Natural killer cell (primary cell): ENCODE data around the gene ENHO. TPM values are rescaled to one million over a fixed set of nuclear protein-coding genes. Genes with fewer than 3 reads are reported as not detected.

Experiments used
- ATAC-seq, 3 donors: fragments of 150-1000 bp in 2 of 3; fragments of 200-7000 bp in 1 of 3; cut with Tn5 transposase; 1 replicate in 1 of 3; 2 replicates in 2 of 3; pipeline ENCODE4 v1.10.0; 2021; ENCODE audit warnings: mild to moderate bottlenecking in 2 of 3, moderate library complexity in 2 of 3
- DNase-seq, 2 donors: peaks; one replicate each; pipeline versions ENCODE4 v3.0.0 to v3.0.0-alpha.2; 2013 to 2021; ENCODE audit warnings: mixed read lengths in 1 of 2
- H3K27ac ChIP-seq: one replicate; pipeline ENCODE4 v1.5.1; 2013; ENCODE audit warnings: mild to moderate bottlenecking, low read length
- H3K27me3 ChIP-seq: one replicate; pipeline ENCODE4 v1.6.1; 2013; ENCODE audit warnings: low read length; ENCODE audit not compliant: control insufficient read depth, insufficient read depth
- H3K36me3 ChIP-seq: one replicate; pipeline ENCODE4 v1.6.1; 2013; ENCODE audit warnings: low read length; ENCODE audit not compliant: control insufficient read depth, insufficient read depth
- H3K4me1 ChIP-seq: one replicate; pipeline ENCODE4 v1.6.1; 2013; ENCODE audit warnings: low read length; ENCODE audit not compliant: control insufficient read depth, insufficient read depth
- H3K4me3 ChIP-seq: one replicate; pipeline ENCODE4 v1.5.1; 2013; ENCODE audit warnings: low read length
- H3K9me3 ChIP-seq: one replicate; pipeline ENCODE4 v1.6.1; 2013; ENCODE audit warnings: low read length; ENCODE audit not compliant: control insufficient read depth, insufficient read depth
- H3K27ac Mint-ChIP-seq, 2 donors: one replicate each; pipeline ENCODE4 v1.8.0; 2022; ENCODE audit warnings: mild to moderate bottlenecking in 2 of 2, mixed read lengths in 2 of 2, moderate library complexity in 1 of 2
- H3K27me3 Mint-ChIP-seq, 2 donors: one replicate each; pipeline ENCODE4 v1.8.0; 2022; ENCODE audit warnings: low read depth in 2 of 2, mixed read lengths in 2 of 2
- H3K36me3 Mint-ChIP-seq: one replicate; pipeline ENCODE4 v1.8.0; 2022; ENCODE audit warnings: mixed read lengths
- H3K4me1 Mint-ChIP-seq, 2 donors: one replicate each; pipeline ENCODE4 v1.8.0; 2022; ENCODE audit warnings: mixed read lengths in 2 of 2
- H3K4me3 Mint-ChIP-seq: one replicate; pipeline ENCODE4 v1.8.0; 2022; ENCODE audit warnings: mild to moderate bottlenecking, moderate library complexity, mixed read lengths
- H3K9me3 Mint-ChIP-seq, 2 donors: one replicate each; pipeline ENCODE4 v1.8.0; 2022; ENCODE audit warnings: mixed read lengths in 2 of 2
- WGBS: methylation state at CpG from one replicate; pipeline ENCODE4 v1.1.7; 2013; ENCODE audit warnings: missing lambda C conversion rate; ENCODE audit not compliant: insufficient coverage; 5-methylcytosine and 5-hydroxymethylcytosine counted together
- intact Hi-C: fragments of 100-400 bp; cut with micrococcal nuclease; formaldehyde crosslinking; loops from one replicate; pipeline ENCODE4 v1.14.2; 2022
- total RNA-seq, 4 donors: library from RNA; stranded (reverse); fragments of 120-200 nt in 1 of 4; gene quantifications; one replicate each; pipeline versions ENCODE4 v1.2.3 to v1.2.4, GENCODE V29; 2013 to 2022
- TF ChIP-seq, protein P1 (sequence below): fragments of 200-600 bp; IDR thresholded peaks from one replicate; pipeline ENCODE4 v1.8.0; 2022; ENCODE audit warnings: antibody characterized with exemption

The ENHO gene
- total RNA-seq, 3 donors from 2014 or later (not counting 1 experiment from before 2014, with no cell fraction given), result 0.34 to 1.7 TPM; not detected in 1

DNA sequence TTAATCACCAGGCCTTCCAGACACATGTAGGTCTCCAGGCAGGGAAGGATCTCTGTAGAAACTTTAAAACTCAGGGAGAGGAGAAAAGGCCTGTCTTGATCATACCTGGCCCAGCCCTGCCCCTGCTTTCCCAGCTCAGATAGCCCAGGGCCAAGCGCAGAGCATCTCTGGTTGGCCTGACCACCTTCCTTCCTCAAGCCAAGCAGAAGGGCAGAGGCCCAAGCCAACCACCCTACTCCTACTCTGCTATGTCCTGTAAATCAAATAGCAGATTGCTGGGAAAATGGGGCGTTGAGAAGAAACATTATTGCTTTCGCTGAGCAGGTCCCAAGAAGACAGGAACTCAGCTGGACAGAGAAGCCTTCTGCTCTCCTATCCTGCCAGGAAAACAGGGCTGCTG lies 14.3 kb downstream of the ENHO start:
- Mint-ChIP-seq H3K36me3 (no peaks in the 10 kb centered on the region), H3K9me3 (no peaks in the 10 kb centered on the region), H3K27me3 (peaks cover 0 to 8% of the 10 kb centered on the region in 2 donors), H3K4me1 (no peaks in the 10 kb centered on the region), H3K27ac (no peak overlapping the region), H3K4me3 (no peak overlapping the region)
- Histone ChIP-seq H3K9me3 (no peaks in the 10 kb centered on the region), H3K36me3 (no peaks in the 10 kb centered on the region), H3K4me1 (no peaks in the 10 kb centered on the region), H3K4me3 (no peak overlapping the region), H3K27ac (no peak overlapping the region), H3K27me3 (no peaks in the 10 kb centered on the region)
- TF ChIP-seq, protein P1, sequence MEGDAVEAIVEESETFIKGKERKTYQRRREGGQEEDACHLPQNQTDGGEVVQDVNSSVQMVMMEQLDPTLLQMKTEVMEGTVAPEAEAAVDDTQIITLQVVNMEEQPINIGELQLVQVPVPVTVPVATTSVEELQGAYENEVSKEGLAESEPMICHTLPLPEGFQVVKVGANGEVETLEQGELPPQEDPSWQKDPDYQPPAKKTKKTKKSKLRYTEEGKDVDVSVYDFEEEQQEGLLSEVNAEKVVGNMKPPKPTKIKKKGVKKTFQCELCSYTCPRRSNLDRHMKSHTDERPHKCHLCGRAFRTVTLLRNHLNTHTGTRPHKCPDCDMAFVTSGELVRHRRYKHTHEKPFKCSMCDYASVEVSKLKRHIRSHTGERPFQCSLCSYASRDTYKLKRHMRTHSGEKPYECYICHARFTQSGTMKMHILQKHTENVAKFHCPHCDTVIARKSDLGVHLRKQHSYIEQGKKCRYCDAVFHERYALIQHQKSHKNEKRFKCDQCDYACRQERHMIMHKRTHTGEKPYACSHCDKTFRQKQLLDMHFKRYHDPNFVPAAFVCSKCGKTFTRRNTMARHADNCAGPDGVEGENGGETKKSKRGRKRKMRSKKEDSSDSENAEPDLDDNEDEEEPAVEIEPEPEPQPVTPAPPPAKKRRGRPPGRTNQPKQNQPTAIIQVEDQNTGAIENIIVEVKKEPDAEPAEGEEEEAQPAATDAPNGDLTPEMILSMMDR, result no peak
- ATAC-seq (no peak), DNase-seq (no peak)
- 100% methylated on average over 3 of the region's 3 CpGs for WGBS
- intact Hi-C loops, result no loop called here

DNA sequence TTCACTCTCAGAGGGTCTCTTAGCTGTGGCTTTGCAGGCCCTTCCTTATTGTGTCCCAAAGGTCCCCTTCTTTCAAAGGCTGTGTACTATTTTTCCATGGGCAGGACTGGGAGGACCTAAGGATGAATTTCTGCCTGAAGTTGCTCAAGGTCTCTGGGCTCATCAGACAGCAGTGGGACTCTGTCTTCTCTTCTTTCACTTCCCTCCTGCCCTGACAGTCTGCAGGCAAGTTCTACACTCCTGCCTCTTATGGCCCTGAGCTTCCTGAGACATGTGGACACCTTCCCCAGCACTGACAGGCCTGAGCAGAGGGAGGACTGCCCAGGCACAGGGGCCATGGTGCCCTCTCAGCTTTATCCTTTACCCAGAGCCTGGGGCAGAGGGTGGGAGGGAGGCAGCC lies 14.8 kb downstream of the ENHO start:
- ATAC-seq, result no peak
- H3K9me3 ChIP-seq, result no peaks in the 10 kb centered on the region
- no peaks in the 10 kb centered on the region for H3K36me3 Mint-ChIP-seq
- no peaks in the 10 kb centered on the region for H3K36me3 ChIP-seq
- intact Hi-C loops, result no loop called here
- H3K4me3 ChIP-seq, result no peak overlapping the region
- H3K4me3 Mint-ChIP-seq, result no peak overlapping the region
- TF ChIP-seq, protein P1, result no peak
- no peaks in the 10 kb centered on the region for H3K4me1 ChIP-seq
- H3K9me3 Mint-ChIP-seq, result no peaks in the 10 kb centered on the region
- no peak overlapping the region for H3K27ac ChIP-seq
- no peak overlapping the region for H3K27ac Mint-ChIP-seq
- no peaks in the 10 kb centered on the region for H3K27me3 ChIP-seq
- H3K27me3 Mint-ChIP-seq, result peaks cover 0 to 8% of the 10 kb centered on the region in 2 donors
- no peaks in the 10 kb centered on the region for H3K4me1 Mint-ChIP-seq
- DNase-seq, result no peak

- Histone ChIP-seq H3K27ac (no peak overlapping the region), H3K27me3 (no peaks in the 10 kb centered on the region), H3K4me3 (no peak overlapping the region), H3K36me3 (no peaks in the 10 kb centered on the region), H3K9me3 (no peaks in the 10 kb centered on the region), H3K4me1 (no peaks in the 10 kb centered on the region)
- H3K27me3 Mint-ChIP-seq, result peaks cover 0 to 8% of the 10 kb centered on the region in 2 donors
- no peak for DNase-seq
- ATAC-seq, result no peak
- H3K27ac Mint-ChIP-seq, result no peak overlapping the region
- no peaks in the 10 kb centered on the region for H3K9me3 Mint-ChIP-seq
- no peaks in the 10 kb centered on the region for H3K4me1 Mint-ChIP-seq
- H3K4me3 Mint-ChIP-seq, result no peak overlapping the region
- TF ChIP-seq, protein P1, result no peak
- intact Hi-C loops, result no loop called here
- H3K36me3 Mint-ChIP-seq, result no peaks in the 10 kb centered on the region
- WGBS, result 88% methylated on average over 5 of the region's 5 CpGs
These were observed 15.2 kb downstream of the ENHO start for GRCh38 chr9:34507556-34507955.

GRCh38 chr9:34506623-34507022 lies 16.2 kb downstream of the ENHO start:
- no peaks in the 10 kb centered on the region for H3K4me1 Mint-ChIP-seq
- H3K27ac Mint-ChIP-seq, result no peak overlapping the region
- H3K27me3 Mint-ChIP-seq, result peaks cover 0 to 8% of the 10 kb centered on the region in 2 donors
- intact Hi-C loops, result no loop called here
- Histone ChIP-seq H3K27ac (no peak overlapping the region), H3K27me3 (no peaks in the 10 kb centered on the region), H3K36me3 (no peaks in the 10 kb centered on the region), H3K9me3 (no peaks in the 10 kb centered on the region), H3K4me3 (no peak overlapping the region), H3K4me1 (no peaks in the 10 kb centered on the region)
- no peak for ATAC-seq
- H3K4me3 Mint-ChIP-seq, result no peak overlapping the region
- TF ChIP-seq, protein P1, result no peak
- no peaks in the 10 kb centered on the region for H3K36me3 Mint-ChIP-seq
- 91% methylated on average over 7 of the region's 7 CpGs for WGBS
- no peak for DNase-seq
- no peaks in the 10 kb centered on the region for H3K9me3 Mint-ChIP-seq
